ACC112 (cell line): ENCODE measurements around the gene GOT1.

Experiments
- H2AFZ ChIP-seq: fragments of 200-600 bp; sonication (generic); one replicate; pipeline ENCODE4 v1.6.0; 2017; ENCODE audit warnings: antibody characterized with exemption, low read length; ENCODE audit not compliant: unreplicated experiment
- H3K27ac ChIP-seq: fragments of 200-600 bp; sonication (generic); 2 replicates; pipeline ENCODE4 v1.5.1; 2014; ENCODE audit warnings: low read depth, mild to moderate bottlenecking, antibody characterized with exemption, low read length, moderate library complexity
- H3K27me3 ChIP-seq: fragments of 200-600 bp; sonication (generic); 2 replicates; pipeline ENCODE4 v1.6.1; 2014; ENCODE audit warnings: mild to moderate bottlenecking, antibody characterized with exemption, low read length, moderate library complexity, mixed read lengths; ENCODE audit not compliant: insufficient read depth
- H3K36me3 ChIP-seq: fragments of 200-600 bp; sonication (generic); 2 replicates; pipeline ENCODE4 v1.6.1; 2016; ENCODE audit warnings: mild to moderate bottlenecking, antibody characterized with exemption, low read length, moderate library complexity, mixed read lengths; ENCODE audit not compliant: insufficient read depth
- H3K4me1 ChIP-seq: fragments of 200-600 bp; sonication (generic); one replicate; pipeline ENCODE4 v1.6.1; 2016; ENCODE audit warnings: low read length, mixed read lengths; ENCODE audit not compliant: insufficient read depth, unreplicated experiment, control insufficient read depth
- H3K4me3 ChIP-seq: fragments of 200-600 bp; sonication (generic); 2 replicates; pipeline ENCODE4 v1.5.1; 2014; ENCODE audit warnings: mild to moderate bottlenecking, low read depth, low read length
- H3K79me2 ChIP-seq: fragments of 200-600 bp; sonication (generic); one replicate; pipeline ENCODE4 v1.6.0; 2016; ENCODE audit warnings: low read length; ENCODE audit not compliant: control insufficient read depth, unreplicated experiment, insufficient read depth

The GOT1 gene

GRCh38 chr10:99422529-99423096 lies 7.8 kb downstream of the GOT1 start:
- H3K4me1 ChIP-seq = no peaks in the 10 kb centered on the region
- H3K36me3 ChIP-seq = peaks cover 10% of the 10 kb centered on the region
- H3K79me2 ChIP-seq = peaks cover under 1% of the 10 kb centered on the region
- H3K27me3 ChIP-seq = no peaks in the 10 kb centered on the region
- no peak overlapping the region for H3K4me3 ChIP-seq
- no peak overlapping the region for H3K27ac ChIP-seq
- no peak overlapping the region for H2AFZ ChIP-seq

GRCh38 chr10:99421233-99421739 lies 9.1 kb downstream of the GOT1 start:
- Histone ChIP-seq H3K27ac (no peak overlapping the region), H3K79me2 (no peaks in the 10 kb centered on the region), H3K36me3 (peaks cover 10% of the 10 kb centered on the region), H3K4me1 (no peaks in the 10 kb centered on the region), H3K27me3 (no peaks in the 10 kb centered on the region), H3K4me3 (no peak overlapping the region), H2AFZ (no peak overlapping the region)

GRCh38 chr10:99419688-99420087 lies 10.7 kb downstream of the GOT1 start:
- H3K27me3 ChIP-seq = no peaks in the 10 kb centered on the region
- H3K36me3 ChIP-seq = peaks cover 10% of the 10 kb centered on the region
- H2AFZ ChIP-seq = no peak overlapping the region
- no peak overlapping the region for H3K4me3 ChIP-seq
- no peak overlapping the region for H3K27ac ChIP-seq
- H3K79me2 ChIP-seq = no peaks in the 10 kb centered on the region
- no peaks in the 10 kb centered on the region for H3K4me1 ChIP-seq

GRCh38 chr10:99418910-99419624 lies 11.4 kb downstream of the GOT1 start:
- Histone ChIP-seq H3K4me3 (no peak overlapping the region), H3K27ac (no peak overlapping the region), H3K36me3 (peaks cover 10% of the 10 kb centered on the region), H3K79me2 (no peaks in the 10 kb centered on the region), H3K27me3 (no peaks in the 10 kb centered on the region), H3K4me1 (no peaks in the 10 kb centered on the region), H2AFZ (no peak overlapping the region)

- H3K27me3 ChIP-seq = no peaks in the 10 kb centered on the region
- H3K79me2 ChIP-seq = no peaks in the 10 kb centered on the region
- no peak overlapping the region for H3K4me3 ChIP-seq
- no peak overlapping the region for H2AFZ ChIP-seq
- no peaks in the 10 kb centered on the region for H3K36me3 ChIP-seq
- H3K4me1 ChIP-seq = no peaks in the 10 kb centered on the region
- no peak overlapping the region for H3K27ac ChIP-seq
Measured at GRCh38 chr10:99412099-99412498, 18.3 kb downstream of the GOT1 start.

GRCh38 chr10:99411546-99411945 lies 18.9 kb downstream of the GOT1 start:
- H3K27me3 ChIP-seq = no peaks in the 10 kb centered on the region
- no peak overlapping the region for H3K27ac ChIP-seq
- no peaks in the 10 kb centered on the region for H3K36me3 ChIP-seq
- no peak overlapping the region for H3K4me3 ChIP-seq
- no peaks in the 10 kb centered on the region for H3K4me1 ChIP-seq
- no peaks in the 10 kb centered on the region for H3K79me2 ChIP-seq
- H2AFZ ChIP-seq = no peak overlapping the region

- no peaks in the 10 kb centered on the region for H3K27me3 ChIP-seq
- no peak overlapping the region for H3K4me3 ChIP-seq
- H3K27ac ChIP-seq = no peak overlapping the region
- H3K36me3 ChIP-seq = no peaks in the 10 kb centered on the region
- H3K79me2 ChIP-seq = no peaks in the 10 kb centered on the region
- no peak overlapping the region for H2AFZ ChIP-seq
- H3K4me1 ChIP-seq = no peaks in the 10 kb centered on the region
Measured at GRCh38 chr10:99410876-99411275, 19.5 kb downstream of the GOT1 start.

GRCh38 chr10:99410146-99410545 lies 20.3 kb downstream of the GOT1 start:
- H3K79me2 ChIP-seq = no peaks in the 10 kb centered on the region
- no peak overlapping the region for H2AFZ ChIP-seq
- no peak overlapping the region for H3K27ac ChIP-seq
- H3K36me3 ChIP-seq = no peaks in the 10 kb centered on the region; the same call in 1 of the 2 replicates
- no peaks in the 10 kb centered on the region for H3K27me3 ChIP-seq
- H3K4me1 ChIP-seq = no peaks in the 10 kb centered on the region
- no peak overlapping the region for H3K4me3 ChIP-seq

GRCh38 chr10:99406149-99406548 lies 24.3 kb downstream of the GOT1 start:
- Histone ChIP-seq H3K79me2 (no peaks in the 10 kb centered on the region), H3K4me1 (no peaks in the 10 kb centered on the region), H3K36me3 (no peaks in the 10 kb centered on the region; the same call in 1 of the 2 replicates), H3K27ac (no peak overlapping the region), H3K4me3 (no peak overlapping the region), H2AFZ (no peak overlapping the region), H3K27me3 (no peaks in the 10 kb centered on the region)

- Histone ChIP-seq H3K4me3 (no peak overlapping the region), H3K27me3 (no peaks in the 10 kb centered on the region), H3K4me1 (no peaks in the 10 kb centered on the region), H3K79me2 (no peaks in the 10 kb centered on the region), H3K27ac (no peak overlapping the region), H3K36me3 (no peaks in the 10 kb centered on the region; the same call in 1 of the 2 replicates), H2AFZ (no peak overlapping the region)
Measured at GRCh38 chr10:99403674-99404073, 26.8 kb downstream of the GOT1 start.

- H3K79me2 ChIP-seq = no peaks in the 10 kb centered on the region
- peaks cover 12% of the 10 kb centered on the region for H3K4me1 ChIP-seq
- H3K4me3 ChIP-seq = no peak overlapping the region
- no peaks in the 10 kb centered on the region for H3K36me3 ChIP-seq
- H2AFZ ChIP-seq = no peak overlapping the region
- H3K27me3 ChIP-seq = no peaks in the 10 kb centered on the region
- H3K27ac ChIP-seq = no peak overlapping the region
Measured at GRCh38 chr10:99399664-99400063, 30.8 kb downstream of the GOT1 start.
